LNCaP clone FGC (cell line): ENCODE data around the gene CMSS1.

Source experiments
- DNase-seq: peaks from one replicate; pipeline ENCODE4 v3.0.0-alpha.2; 2011; ENCODE audit warnings: low read depth
- H3K4me3 ChIP-seq: 2 replicates; pipeline ENCODE4 v1.5.1; 2011; ENCODE audit warnings: mild to moderate bottlenecking, low read depth, low read length, control low read depth
- CTCF ChIP-seq: IDR thresholded peaks from 2 replicates; pipeline ENCODE4 v1.5.1; 2012; ENCODE audit warnings: mild to moderate bottlenecking; ENCODE audit not compliant: control insufficient read depth, insufficient read depth; ENCODE audit errors: extremely low read depth

CMSS1 gene

GRCh38 chr3:99920481-99921376, 103.1 kb downstream of the CMSS1 start:
- no peak for DNase-seq
- no peak overlapping the region for H3K4me3 ChIP-seq
- no peak for TF ChIP-seq CTCF

- no peak for DNase-seq
- no peak overlapping the region for H3K4me3 ChIP-seq
- TF ChIP-seq CTCF, result no peak
Observed at GRCh38 chr3:99921377-99921695, 103.7 kb downstream of the CMSS1 start.

GRCh38 chr3:99921986-99922385, 104.3 kb downstream of the CMSS1 start:
- no peak overlapping the region for H3K4me3 ChIP-seq
- TF ChIP-seq CTCF, result no peak
- no peak for DNase-seq

DNA sequence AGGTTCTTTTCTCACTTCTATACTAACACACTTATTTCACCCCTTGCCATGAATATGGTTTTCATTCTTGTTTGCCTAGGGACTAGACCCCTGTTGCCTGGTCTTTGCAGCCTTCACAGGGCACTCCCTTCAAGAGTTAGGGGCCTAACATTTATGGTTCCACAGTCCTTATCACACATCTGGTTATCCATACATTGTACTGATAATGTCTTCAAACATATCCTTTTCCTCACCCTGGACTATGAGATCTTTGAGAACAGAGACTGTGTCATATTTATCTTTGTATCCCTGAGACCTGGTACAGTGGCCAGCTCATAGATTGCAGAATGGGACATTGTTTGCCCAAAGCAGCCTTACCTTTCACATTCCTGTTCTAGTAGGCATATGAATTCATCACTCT, 106.2 kb downstream of the CMSS1 start:
- H3K4me3 ChIP-seq, result no peak overlapping the region
- TF ChIP-seq CTCF, result no peak
- DNase-seq, result no peak

DNA sequence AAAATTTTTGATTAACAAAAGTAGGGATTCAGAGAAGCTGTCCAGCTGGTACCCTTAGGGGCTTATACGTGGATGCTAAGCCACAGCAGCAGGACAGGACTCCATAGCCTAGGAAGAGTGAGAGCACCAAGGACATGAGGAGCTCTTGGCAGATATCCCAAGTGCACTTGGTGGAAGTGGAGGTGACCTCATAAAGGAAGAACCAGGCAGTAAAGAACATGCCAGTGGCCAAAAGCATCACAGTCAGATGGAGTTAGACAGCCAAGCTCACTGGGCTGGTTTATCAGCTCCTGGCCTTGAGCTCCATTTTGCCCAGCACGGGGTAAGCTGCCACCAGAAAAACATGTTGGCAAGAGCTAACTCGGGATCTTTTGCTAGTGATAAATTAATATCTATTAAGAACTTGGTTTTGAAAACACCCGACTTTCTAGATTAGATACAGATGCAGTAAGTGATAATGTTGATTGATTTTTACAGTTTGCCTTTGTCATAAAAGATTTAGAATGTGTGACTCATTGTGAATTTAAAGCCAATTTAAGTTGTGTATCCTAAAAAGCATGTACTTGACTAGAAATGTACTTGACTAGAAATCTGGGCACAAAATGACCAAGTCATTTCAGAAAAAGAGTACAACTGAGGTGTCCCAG, 108.0 kb downstream of the CMSS1 start:
- no peak for TF ChIP-seq CTCF
- H3K4me3 ChIP-seq, result no peak overlapping the region
- peak; percentile 96 for DNase-seq

DNA sequence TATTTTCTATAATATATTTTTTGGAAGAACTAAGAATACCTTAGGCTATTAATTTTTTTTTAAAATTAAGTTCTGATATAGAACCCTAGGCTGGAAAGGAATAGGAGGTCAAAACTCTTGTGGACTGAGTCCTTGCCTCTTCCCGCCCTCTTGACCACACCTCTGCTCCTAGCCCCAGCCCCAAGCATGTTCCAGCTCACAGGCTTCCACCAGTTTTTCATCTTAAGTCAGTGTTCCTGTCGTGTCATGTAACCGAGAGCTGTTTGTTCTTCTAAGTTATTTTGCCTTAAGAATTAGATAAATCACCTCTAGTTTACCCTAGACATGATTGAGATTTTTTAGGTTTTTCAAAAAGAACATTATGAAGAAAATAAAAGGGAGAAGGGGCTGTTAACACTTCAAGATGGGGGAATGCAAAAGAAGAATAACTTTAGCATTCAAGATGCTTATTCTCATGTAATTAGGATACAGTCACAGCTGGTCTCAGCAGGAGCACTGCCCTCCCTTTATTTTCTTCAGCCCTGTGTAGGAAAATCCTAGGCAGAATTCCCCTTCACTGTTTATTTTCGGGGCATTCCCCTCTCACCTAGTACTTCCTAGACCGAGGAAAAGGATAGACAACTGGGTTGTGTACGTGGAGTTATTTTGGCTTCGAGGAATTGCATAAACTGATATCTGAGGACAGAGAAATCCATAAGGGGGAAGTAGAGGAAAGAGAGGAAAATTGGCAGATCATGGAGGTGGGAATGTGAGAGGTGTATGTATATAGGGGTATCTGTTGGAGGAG, 110.2 kb downstream of the CMSS1 start:
- TF ChIP-seq CTCF, result no peak
- no peak overlapping the region for H3K4me3 ChIP-seq
- no peak for DNase-seq
